Stomach (tissue), 4 donors: ENCODE data around the gene FKBP9.

Experiments used
- CTCF ChIP-seq, 7 experiments: fragments of 450-650 bp in 4 of 7; fragments of 200-600 bp in 3 of 7; sonication (generic) in 3 of 7; IDR thresholded peaks; one replicate each; pipeline ENCODE4 v1.5.1; 2016 to 2019; ENCODE audit warnings: antibody characterized with exemption in 7 of 7, control low read depth in 2 of 7, mild to moderate bottlenecking in 1 of 7
- EP300 ChIP-seq: sonication (generic); formaldehyde crosslinking; IDR thresholded peaks from one replicate; pipeline ENCODE4 v1.6.1; 2017; ENCODE audit warnings: antibody characterized with exemption
- POLR2A ChIP-seq, 4 donors: fragments of 450-650 bp; IDR thresholded peaks; one replicate each; pipeline ENCODE4 v1.6.1; 2016; ENCODE audit warnings: antibody characterized with exemption in 4 of 4, control low read depth in 2 of 4, mild to moderate bottlenecking in 1 of 4, moderate library complexity in 1 of 4
- POLR2AphosphoS5 ChIP-seq, 3 donors: sonication (generic); formaldehyde crosslinking; IDR thresholded peaks; one replicate each; pipeline ENCODE4 v1.6.1; 2016; ENCODE audit warnings: antibody characterized with exemption in 3 of 3

DNA sequence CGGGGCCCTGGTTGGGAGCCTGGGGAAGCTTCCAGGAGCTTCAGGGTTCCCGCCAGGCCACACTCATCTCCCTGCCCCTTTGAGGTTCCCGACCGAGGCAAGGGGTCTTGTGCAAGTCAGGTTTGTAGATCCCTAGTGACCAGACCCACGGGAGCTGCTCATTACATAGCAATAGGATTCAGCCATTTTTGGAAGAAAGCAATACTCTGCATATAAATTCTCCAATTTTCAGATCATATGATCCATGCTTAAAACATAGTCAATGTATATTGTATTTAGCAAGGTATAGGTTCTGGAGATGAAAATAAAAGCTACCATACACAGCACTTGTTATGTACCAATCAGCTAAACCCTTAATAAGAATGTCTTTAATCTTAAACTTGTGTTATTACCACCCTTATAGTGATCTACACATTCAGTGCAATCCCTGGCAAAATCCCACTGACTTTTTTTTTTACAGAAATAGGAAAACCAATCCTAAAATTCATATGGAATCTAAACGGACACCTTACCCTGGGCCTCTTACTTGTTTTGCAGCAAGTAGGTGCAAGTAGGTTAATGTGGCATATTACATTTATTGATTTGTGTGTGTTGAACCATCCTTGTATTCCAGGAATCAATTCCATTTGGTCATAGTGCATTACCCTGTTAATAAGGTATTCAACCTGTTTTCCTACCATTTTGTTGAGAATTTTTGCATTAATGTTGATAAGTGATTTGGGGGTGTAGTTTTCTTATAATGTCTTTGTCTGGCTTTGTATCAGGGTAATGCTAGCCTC lies 13.8 kb upstream of the FKBP9 start:
- TF ChIP-seq POLR2A (IDR thresholded peaks at IDR 0.05) (no peak), CTCF (IDR thresholded peaks at IDR 0.05) (peak in 2 of 7 experiments; percentile 19 to 20), POLR2AphosphoS5 (IDR thresholded peaks at IDR 0.05) (no peak), EP300 (no peak)
